SK-N-MC (cell line): ENCODE measurements around the gene PAN2.

Source experiments
- DNase-seq: peaks from one replicate; pipeline ENCODE4 v3.0.0-alpha.2; 2011; ENCODE audit warnings: low read depth, low spot score
- H3K27ac ChIP-seq: fragments of 200-600 bp; sonication (generic); 2 replicates; pipeline ENCODE4 v1.5.1; 2016; ENCODE audit warnings: mixed run types
- H3K36me3 ChIP-seq: fragments of 200-600 bp; sonication (generic); 2 replicates; pipeline ENCODE4 v1.6.1; 2017; ENCODE audit warnings: antibody characterized with exemption, low read length, mixed read lengths; ENCODE audit not compliant: insufficient read depth
- H3K4me3 ChIP-seq: fragments of 200-600 bp; sonication (generic); 2 replicates; pipeline ENCODE4 v1.5.1; 2016
- H3K9ac ChIP-seq: fragments of 200-600 bp; sonication (generic); 2 replicates; pipeline ENCODE4 v1.8.0; 2017; ENCODE audit warnings: mixed run types, mixed read lengths; ENCODE audit not compliant: insufficient read length
- H3K9me3 ChIP-seq: fragments of 200-600 bp; sonication (generic); 2 replicates; pipeline ENCODE4 v1.6.1; 2017; ENCODE audit warnings: low read depth, mild to moderate bottlenecking, antibody characterized with exemption, low read length, moderate library complexity, mixed read lengths
- EZH2 ChIP-seq: fragments of 200-600 bp; sonication (generic); IDR thresholded peaks from one replicate; pipeline ENCODE4 v1.6.1; 2017; ENCODE audit warnings: antibody characterized with exemption
- FOXP2 ChIP-seq: optimal IDR thresholded peaks from 2 replicates; pipeline ENCODE3; 2011; ENCODE audit warnings: mild to moderate bottlenecking, moderate library complexity; ENCODE audit not compliant: insufficient read depth; ENCODE audit errors: extremely low read length, control extremely low read depth
- POLR2AphosphoS5 ChIP-seq: IDR thresholded peaks from 2 replicates; pipeline ENCODE4 v1.6.1; 2012; ENCODE audit warnings: mild to moderate bottlenecking, low read depth, low read length, borderline replicate concordance

Gene PAN2

DNA sequence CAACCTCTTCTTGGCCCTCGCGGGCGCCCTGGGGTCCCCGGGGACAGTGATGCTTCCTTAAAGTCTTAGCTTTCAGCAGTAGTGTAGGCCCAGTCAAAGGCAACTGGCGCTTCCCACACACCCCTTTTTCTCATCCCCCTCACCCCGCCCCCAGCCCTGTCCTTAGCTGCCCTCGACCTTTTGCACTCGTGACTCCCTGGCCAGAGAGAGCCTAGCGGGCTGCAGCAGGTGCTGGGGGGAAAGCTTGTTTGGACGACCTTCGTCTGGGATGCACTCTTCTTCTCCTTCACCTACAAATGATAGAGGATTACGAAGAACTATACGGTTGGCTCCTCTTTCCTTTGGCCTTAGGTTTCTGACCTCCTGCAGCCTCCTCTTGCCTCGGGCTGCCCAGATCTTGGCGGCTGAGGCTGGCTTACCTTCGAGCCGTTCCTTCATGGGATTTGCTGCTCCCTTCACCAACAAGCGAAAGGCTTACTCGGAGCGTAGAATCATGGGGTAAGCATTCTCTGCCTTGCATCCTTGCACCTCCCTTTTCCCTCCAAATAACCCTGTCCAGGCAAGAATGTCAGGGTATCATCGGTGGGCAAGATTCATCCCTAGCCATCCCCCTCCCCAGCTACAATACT lies 66.2 kb downstream of the PAN2 start:
- Histone ChIP-seq H3K36me3 (peaks cover 18% of the 10 kb centered on the region), H3K4me3 (peak overlapping the region; percentile 96), H3K9ac (no peak overlapping the region), H3K9me3 (no peaks in the 10 kb centered on the region), H3K27ac (no peak overlapping the region)
- TF ChIP-seq POLR2AphosphoS5, result no peak
- TF ChIP-seq FOXP2, result no peak
- no peak for TF ChIP-seq EZH2
- DNase-seq, result no peak

DNA sequence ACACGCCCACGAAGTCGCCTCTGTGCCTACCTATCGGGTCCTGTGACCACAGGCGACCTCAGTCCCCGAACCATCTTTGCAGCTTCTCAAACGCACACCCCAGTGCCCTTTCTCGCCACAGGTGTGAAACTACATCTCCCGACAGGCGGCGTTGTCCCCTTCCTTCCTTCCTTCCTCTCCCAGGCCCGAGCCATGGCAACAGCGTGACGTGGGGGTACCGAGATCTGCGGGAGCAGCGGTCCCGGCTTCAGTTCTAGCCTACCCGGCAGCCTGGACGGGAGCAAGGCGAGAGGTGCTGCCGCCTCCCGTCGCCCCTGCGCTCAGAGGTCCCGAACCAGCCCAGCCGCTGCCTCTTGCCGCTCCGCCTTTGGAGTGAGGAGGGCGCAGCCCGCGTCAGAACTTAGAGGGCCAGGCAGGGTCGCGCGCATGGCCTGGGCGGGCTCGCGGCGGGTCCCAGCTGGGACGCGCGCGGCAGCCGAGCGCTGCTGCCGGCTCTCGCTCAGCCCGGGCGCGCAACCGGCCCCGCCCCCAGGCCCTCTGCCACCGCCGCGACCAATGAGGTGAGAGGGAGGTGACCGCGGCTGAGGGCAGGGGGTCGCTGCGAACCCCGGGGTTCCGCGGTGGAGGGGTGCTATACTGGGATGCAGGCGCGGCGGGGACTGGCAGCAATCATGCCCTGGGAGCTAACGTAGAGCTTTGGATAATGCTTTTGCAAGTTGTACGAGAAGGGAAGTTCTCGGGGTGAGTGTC lies 66.9 kb downstream of the PAN2 start, which contains the start of gene COQ10A:
Gene COQ10A, plus strand, starts transcription at position 250 of the 750 bp plus-strand sequence. Its CDS starts 177 bp downstream, at position 427.
- TF ChIP-seq POLR2AphosphoS5 (peak; percentile 78; the same call in 1 of the 2 replicates), EZH2 (no peak)
- no peak within 1 kb of the TSS for H3K27ac ChIP-seq

More for the DNA sequence above, 66.9 kb downstream of the PAN2 start, which contains the start of gene COQ10A:
- H3K36me3 ChIP-seq, result peaks cover 18% of the 10 kb centered on the region
- peak within 1 kb of the TSS; percentile 96 for H3K4me3 ChIP-seq
- no peaks in the 10 kb centered on the region for H3K9me3 ChIP-seq
- peak within 1 kb of the TSS; percentile 74 for H3K9ac ChIP-seq
- no peak for DNase-seq
